Activated T-cell treated with anti-CD3 and anti-CD28 coated beads, Interleukin-2, amount 50 U/mL, for 24 hours (primary cell): ENCODE measurements around the gene PRKCE.
A peak's percentile ranks its signal among the peaks of the same experiment; 100 is the strongest.

Source experiments
- DNase-seq: peaks from one replicate; pipeline ENCODE4 v3.0.0-alpha.2; 2020
- H3K27ac Mint-ChIP-seq: 2 replicates; pipeline ENCODE4 v1.8.0; 2020; ENCODE audit warnings: mild to moderate bottlenecking, mixed read lengths
- H3K27me3 Mint-ChIP-seq: 2 replicates; pipeline ENCODE4 v1.8.0; 2020; ENCODE audit warnings: mixed read lengths
- H3K36me3 Mint-ChIP-seq: 2 replicates; pipeline ENCODE4 v1.8.0; 2020; ENCODE audit warnings: low read depth, mixed read lengths
- H3K4me1 Mint-ChIP-seq: 2 replicates; pipeline ENCODE4 v1.8.0; 2020; ENCODE audit warnings: low read depth, mixed read lengths
- H3K4me3 Mint-ChIP-seq: 2 replicates; pipeline ENCODE4 v1.8.0; 2020; ENCODE audit warnings: mild to moderate bottlenecking, moderate library complexity, mixed read lengths
- H3K9me3 Mint-ChIP-seq: 2 replicates; pipeline ENCODE4 v1.8.0; 2020; ENCODE audit warnings: mixed read lengths

Gene PRKCE

GRCh38 chr2:46079985-46080560 is 428.6 kb downstream of the PRKCE start:
- H3K36me3 Mint-ChIP-seq = no peaks in the 10 kb centered on the region
- no peaks in the 10 kb centered on the region for H3K9me3 Mint-ChIP-seq
- no peak overlapping the region for H3K4me3 Mint-ChIP-seq
- H3K27me3 Mint-ChIP-seq = no peaks in the 10 kb centered on the region
- DNase-seq = no peak
- peak overlapping the region; percentile 12 for H3K27ac Mint-ChIP-seq
- H3K4me1 Mint-ChIP-seq = peaks cover 22% of the 10 kb centered on the region

- H3K4me1 Mint-ChIP-seq = peaks cover 22% of the 10 kb centered on the region
- H3K4me3 Mint-ChIP-seq = no peak overlapping the region
- no peaks in the 10 kb centered on the region for H3K27me3 Mint-ChIP-seq
- H3K27ac Mint-ChIP-seq = peak overlapping the region; percentile 1
- peaks cover 14% of the 10 kb centered on the region for H3K36me3 Mint-ChIP-seq
- no peak for DNase-seq
- no peaks in the 10 kb centered on the region for H3K9me3 Mint-ChIP-seq
These were observed 431.3 kb downstream of the PRKCE start for GRCh38 chr2:46082531-46083485.

- Mint-ChIP-seq H3K27ac (no peak overlapping the region), H3K9me3 (no peaks in the 10 kb centered on the region), H3K27me3 (no peaks in the 10 kb centered on the region), H3K36me3 (peaks cover 25% of the 10 kb centered on the region), H3K4me1 (peaks cover 8% of the 10 kb centered on the region), H3K4me3 (no peak overlapping the region)
- DNase-seq = no peak
These were observed 435.1 kb downstream of the PRKCE start for GRCh38 chr2:46086578-46087070.

GRCh38 chr2:46087492-46087891 is 436.0 kb downstream of the PRKCE start:
- DNase-seq = no peak
- Mint-ChIP-seq H3K9me3 (no peaks in the 10 kb centered on the region), H3K27me3 (no peaks in the 10 kb centered on the region), H3K27ac (no peak overlapping the region), H3K4me3 (no peak overlapping the region), H3K36me3 (peaks cover 25% of the 10 kb centered on the region), H3K4me1 (peaks cover 9% of the 10 kb centered on the region)

- DNase-seq = no peak
- Mint-ChIP-seq H3K4me1 (peaks cover 8% of the 10 kb centered on the region), H3K27me3 (no peaks in the 10 kb centered on the region), H3K9me3 (no peaks in the 10 kb centered on the region), H3K4me3 (no peak overlapping the region), H3K27ac (no peak overlapping the region), H3K36me3 (peaks cover 28% of the 10 kb centered on the region)
These were observed 439.5 kb downstream of the PRKCE start for GRCh38 chr2:46091004-46091403.

GRCh38 chr2:46091961-46092667 is 440.6 kb downstream of the PRKCE start:
- H3K4me1 Mint-ChIP-seq = peaks cover 10% of the 10 kb centered on the region
- H3K27me3 Mint-ChIP-seq = no peaks in the 10 kb centered on the region
- H3K36me3 Mint-ChIP-seq = peaks cover 20% of the 10 kb centered on the region
- no peak overlapping the region for H3K4me3 Mint-ChIP-seq
- no peak for DNase-seq
- peak overlapping the region; percentile 19 for H3K27ac Mint-ChIP-seq
- no peaks in the 10 kb centered on the region for H3K9me3 Mint-ChIP-seq

- Mint-ChIP-seq H3K27ac (no peak overlapping the region), H3K9me3 (no peaks in the 10 kb centered on the region), H3K4me3 (no peak overlapping the region), H3K27me3 (no peaks in the 10 kb centered on the region), H3K36me3 (peaks cover 5% of the 10 kb centered on the region), H3K4me1 (peaks cover 26% of the 10 kb centered on the region)
- no peak for DNase-seq
These were observed 443.2 kb downstream of the PRKCE start for GRCh38 chr2:46094689-46095088.

GRCh38 chr2:46095830-46096229 is 444.4 kb downstream of the PRKCE start:
- no peak overlapping the region for H3K4me3 Mint-ChIP-seq
- no peak for DNase-seq
- no peaks in the 10 kb centered on the region for H3K9me3 Mint-ChIP-seq
- no peak overlapping the region for H3K27ac Mint-ChIP-seq
- H3K4me1 Mint-ChIP-seq = peaks cover 26% of the 10 kb centered on the region
- H3K27me3 Mint-ChIP-seq = no peaks in the 10 kb centered on the region
- peaks cover 5% of the 10 kb centered on the region for H3K36me3 Mint-ChIP-seq

GRCh38 chr2:46096260-46096659 is 444.8 kb downstream of the PRKCE start:
- H3K9me3 Mint-ChIP-seq = no peaks in the 10 kb centered on the region
- H3K27ac Mint-ChIP-seq = no peak overlapping the region
- no peak for DNase-seq
- peaks cover 26% of the 10 kb centered on the region for H3K4me1 Mint-ChIP-seq
- peaks cover 5% of the 10 kb centered on the region for H3K36me3 Mint-ChIP-seq
- H3K27me3 Mint-ChIP-seq = no peaks in the 10 kb centered on the region
- no peak overlapping the region for H3K4me3 Mint-ChIP-seq

GRCh38 chr2:46097714-46098480 is 446.4 kb downstream of the PRKCE start:
- Mint-ChIP-seq H3K36me3 (peaks cover 8% of the 10 kb centered on the region), H3K27me3 (no peaks in the 10 kb centered on the region), H3K4me3 (no peak overlapping the region), H3K27ac (no peak overlapping the region), H3K4me1 (peaks cover 18% of the 10 kb centered on the region), H3K9me3 (no peaks in the 10 kb centered on the region)
- no peak for DNase-seq

GRCh38 chr2:46098621-46099062 is 447.2 kb downstream of the PRKCE start:
- no peak overlapping the region for H3K4me3 Mint-ChIP-seq
- no peaks in the 10 kb centered on the region for H3K27me3 Mint-ChIP-seq
- H3K27ac Mint-ChIP-seq = peak overlapping the region; percentile 71
- no peaks in the 10 kb centered on the region for H3K9me3 Mint-ChIP-seq
- DNase-seq = no peak
- H3K4me1 Mint-ChIP-seq = peaks cover 18% of the 10 kb centered on the region
- peaks cover 8% of the 10 kb centered on the region for H3K36me3 Mint-ChIP-seq

GRCh38 chr2:46101557-46102220 is 450.2 kb downstream of the PRKCE start:
- DNase-seq = no peak
- H3K4me3 Mint-ChIP-seq = no peak overlapping the region
- H3K9me3 Mint-ChIP-seq = peaks cover 15% of the 10 kb centered on the region
- no peak overlapping the region for H3K27ac Mint-ChIP-seq
- H3K27me3 Mint-ChIP-seq = no peaks in the 10 kb centered on the region
- H3K36me3 Mint-ChIP-seq = peaks cover 20% of the 10 kb centered on the region
- H3K4me1 Mint-ChIP-seq = peaks cover 18% of the 10 kb centered on the region

GRCh38 chr2:46106690-46107089 is 455.2 kb downstream of the PRKCE start:
- no peaks in the 10 kb centered on the region for H3K4me1 Mint-ChIP-seq
- no peak for DNase-seq
- H3K36me3 Mint-ChIP-seq = peaks cover 20% of the 10 kb centered on the region
- no peak overlapping the region for H3K27ac Mint-ChIP-seq
- no peaks in the 10 kb centered on the region for H3K27me3 Mint-ChIP-seq
- H3K9me3 Mint-ChIP-seq = peaks cover 15% of the 10 kb centered on the region
- no peak overlapping the region for H3K4me3 Mint-ChIP-seq
